Osteoblast (primary cell): ENCODE measurements around the gene LCT. TPM values are rescaled to one million over a fixed set of nuclear protein-coding genes. Genes with fewer than 3 reads are reported as not detected.

Source experiments
- DNase-seq: peaks from one replicate; pipeline ENCODE4 v3.0.0; 2011; ENCODE audit warnings: low spot score, mixed read lengths; ENCODE audit not compliant: insufficient read length; ENCODE audit errors: missing footprints
- H2AFZ ChIP-seq: 2 replicates; pipeline ENCODE4 v1.6.0; 2011; ENCODE audit warnings: mild to moderate bottlenecking, low read length
- H3K27ac ChIP-seq: 2 replicates; pipeline ENCODE4 v1.5.1; 2011; ENCODE audit warnings: mild to moderate bottlenecking, low read depth, low read length, moderate library complexity
- H3K27me3 ChIP-seq: 2 replicates; pipeline ENCODE4 v1.6.0; 2012; ENCODE audit warnings: mild to moderate bottlenecking, control low read depth, inconsistent platforms, low read length, moderate library complexity; ENCODE audit not compliant: insufficient read depth
- H3K36me3 ChIP-seq: 2 replicates; pipeline ENCODE4 v1.5.1; 2011; ENCODE audit warnings: mild to moderate bottlenecking, low read length, control low read depth, moderate library complexity; ENCODE audit not compliant: insufficient read depth
- H3K4me1 ChIP-seq: 2 replicates; pipeline ENCODE4 v1.5.1; 2011; ENCODE audit warnings: mild to moderate bottlenecking, low read length, control low read depth, moderate library complexity; ENCODE audit not compliant: insufficient read depth
- H3K4me2 ChIP-seq: 2 replicates; pipeline ENCODE4 v1.6.0; 2011; ENCODE audit warnings: mild to moderate bottlenecking, low read length; ENCODE audit not compliant: insufficient read depth
- H3K4me3 ChIP-seq: fragments of 200-600 bp; sonication (generic); 3 replicates; pipeline ENCODE4 v1.5.1; 2012; ENCODE audit warnings: mild to moderate bottlenecking, low read length, inconsistent platforms; ENCODE audit not compliant: insufficient read depth
- H3K79me2 ChIP-seq: 2 replicates; pipeline ENCODE4 v1.6.0; 2012; ENCODE audit warnings: mild to moderate bottlenecking, low read length, control low read depth, inconsistent platforms; ENCODE audit not compliant: insufficient read depth
- H3K9me3 ChIP-seq: 2 replicates; pipeline ENCODE4 v1.5.1; 2011; ENCODE audit warnings: low read depth, low read length, control low read depth
- H4K20me1 ChIP-seq: 2 replicates; pipeline ENCODE4 v1.6.0; 2012; ENCODE audit warnings: mild to moderate bottlenecking, low read length, control low read depth; ENCODE audit not compliant: insufficient read depth
- CTCF ChIP-seq: IDR thresholded peaks from 2 replicates; pipeline ENCODE4 v1.5.1; 2011; ENCODE audit warnings: mild to moderate bottlenecking, low read depth, low read length, moderate library complexity; ENCODE audit errors: extremely low read depth
- total RNA-seq: library from RNA; depleted of rRNA; stranded (reverse); fragments of >200 nt; gene quantifications from 2 replicates; pipeline ENCODE4 v1.2.3, GENCODE V29; 2012

The LCT gene
- total RNA-seq, 1 donor: under 0.01 TPM

- no peaks in the 10 kb centered on the region for H3K4me1 ChIP-seq
- peaks cover 38% of the 10 kb centered on the region for H3K79me2 ChIP-seq
- H3K4me3 ChIP-seq: no peak overlapping the region
- no peak for TF ChIP-seq CTCF
- DNase-seq: no peak
- no peaks in the 10 kb centered on the region for H3K9me3 ChIP-seq
- H3K4me2 ChIP-seq: no peak overlapping the region
- H4K20me1 ChIP-seq: peaks cover 12% of the 10 kb centered on the region
- H2AFZ ChIP-seq: no peak overlapping the region
- H3K27ac ChIP-seq: no peak overlapping the region
- H3K36me3 ChIP-seq: peaks cover 76% of the 10 kb centered on the region
- no peaks in the 10 kb centered on the region for H3K27me3 ChIP-seq
Observed at GRCh38 chr2:135762530-135762929, 74.5 kb downstream of the LCT start.

- Histone ChIP-seq H2AFZ (no peak overlapping the region), H3K36me3 (peaks cover 78% of the 10 kb centered on the region), H3K9me3 (no peaks in the 10 kb centered on the region), H3K4me2 (no peak overlapping the region), H3K4me3 (no peak overlapping the region), H3K27me3 (no peaks in the 10 kb centered on the region), H3K4me1 (no peaks in the 10 kb centered on the region), H3K79me2 (peaks cover 34% of the 10 kb centered on the region), H3K27ac (no peak overlapping the region), H4K20me1 (peaks cover 10% of the 10 kb centered on the region)
- DNase-seq: no peak
- TF ChIP-seq CTCF: no peak
Observed at GRCh38 chr2:135762022-135762421, 75.0 kb downstream of the LCT start.

- no peak for TF ChIP-seq CTCF
- Histone ChIP-seq H2AFZ (no peak overlapping the region), H3K27ac (no peak overlapping the region), H3K79me2 (peaks cover 29% of the 10 kb centered on the region), H3K4me3 (no peak overlapping the region), H3K4me1 (no peaks in the 10 kb centered on the region), H3K4me2 (no peak overlapping the region), H3K27me3 (no peaks in the 10 kb centered on the region), H4K20me1 (peaks cover 7% of the 10 kb centered on the region), H3K36me3 (peaks cover 76% of the 10 kb centered on the region), H3K9me3 (no peaks in the 10 kb centered on the region)
- DNase-seq: no peak
Observed at GRCh38 chr2:135756692-135757091, 80.3 kb downstream of the LCT start.

- TF ChIP-seq CTCF: no peak
- H3K4me3 ChIP-seq: no peak overlapping the region
- no peak for DNase-seq
- H3K4me1 ChIP-seq: no peaks in the 10 kb centered on the region
- H2AFZ ChIP-seq: no peak overlapping the region
- H3K36me3 ChIP-seq: peaks cover 67% of the 10 kb centered on the region
- no peak overlapping the region for H3K4me2 ChIP-seq
- H4K20me1 ChIP-seq: peaks cover 7% of the 10 kb centered on the region
- H3K27me3 ChIP-seq: no peaks in the 10 kb centered on the region
- peaks cover 21% of the 10 kb centered on the region for H3K79me2 ChIP-seq
- no peaks in the 10 kb centered on the region for H3K9me3 ChIP-seq
- no peak overlapping the region for H3K27ac ChIP-seq
Observed at GRCh38 chr2:135755573-135755972, 81.4 kb downstream of the LCT start.
